ENCODE data around the gene SYNRG. TPM values are rescaled to one million over a fixed set of nuclear protein-coding genes. Genes with fewer than 3 reads are reported as not detected.

Gene SYNRG
- total and polyA plus RNA-seq, 2 of the 13 experiments (the other 11 are each of a cell fraction or from before 2014, with no cell fraction given) = 7.3 to 8.7 TPM

- TF ChIP-seq, protein P1, sequence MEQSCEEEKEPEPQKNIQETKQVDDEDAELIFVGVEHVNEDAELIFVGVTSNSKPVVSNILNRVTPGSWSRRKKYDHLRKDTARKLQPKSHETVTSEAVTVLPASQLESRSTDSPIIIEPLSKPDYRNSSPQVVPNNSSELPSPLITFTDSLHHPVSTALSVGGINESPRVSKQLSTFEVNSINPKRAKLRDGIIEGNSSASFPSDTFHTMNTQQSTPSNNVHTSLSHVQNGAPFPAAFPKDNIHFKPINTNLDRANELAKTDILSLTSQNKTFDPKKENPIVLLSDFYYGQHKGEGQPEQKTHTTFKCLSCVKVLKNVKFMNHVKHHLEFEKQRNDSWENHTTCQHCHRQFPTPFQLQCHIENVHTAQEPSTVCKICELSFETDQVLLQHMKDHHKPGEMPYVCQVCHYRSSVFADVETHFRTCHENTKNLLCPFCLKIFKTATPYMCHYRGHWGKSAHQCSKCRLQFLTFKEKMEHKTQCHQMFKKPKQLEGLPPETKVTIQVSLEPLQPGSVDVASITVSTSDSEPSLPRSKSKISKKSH (CRISPR knock-in tag; IDR thresholded peaks at IDR 0.05; ENCODE audit: borderline replicate concordance) = no peak
- TF ChIP-seq, protein P2, sequence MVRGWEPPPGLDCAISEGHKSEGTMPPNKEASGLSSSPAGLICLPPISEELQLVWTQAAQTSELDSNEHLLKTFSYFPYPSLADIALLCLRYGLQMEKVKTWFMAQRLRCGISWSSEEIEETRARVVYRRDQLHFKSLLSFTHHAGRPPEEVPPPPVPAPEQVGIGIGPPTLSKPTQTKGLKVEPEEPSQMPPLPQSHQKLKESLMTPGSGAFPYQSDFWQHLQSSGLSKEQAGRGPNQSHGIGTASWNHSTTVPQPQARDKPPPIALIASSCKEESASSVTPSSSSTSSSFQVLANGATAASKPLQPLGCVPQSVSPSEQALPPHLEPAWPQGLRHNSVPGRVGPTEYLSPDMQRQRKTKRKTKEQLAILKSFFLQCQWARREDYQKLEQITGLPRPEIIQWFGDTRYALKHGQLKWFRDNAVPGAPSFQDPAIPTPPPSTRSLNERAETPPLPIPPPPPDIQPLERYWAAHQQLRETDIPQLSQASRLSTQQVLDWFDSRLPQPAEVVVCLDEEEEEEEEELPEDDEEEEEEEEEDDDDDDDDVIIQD (CRISPR knock-in tag; IDR thresholded peaks at IDR 0.05; ENCODE audit: low read depth) = peak; percentile 69; the same call in 1 of the 2 replicates
- TF ChIP-seq CREM (IDR thresholded peaks at IDR 0.05) (no peak), CREM (CRISPR knock-in tag; IDR thresholded peaks at IDR 0.05) (no peak), DPF2 (CRISPR knock-in tag; IDR thresholded peaks at IDR 0.05; ENCODE audit: borderline replicate concordance, low read depth) (no peak), IKZF1 (IDR thresholded peaks at IDR 0.05) (no peak), CHD2 (IDR thresholded peaks at IDR 0.05; ENCODE audit: low read depth, low read length) (no peak), AGO1 (IDR thresholded peaks at IDR 0.05; ENCODE audit: low read depth, low read length, poor library complexity, severe bottlenecking) (peak; percentile 96), SRSF9 (IDR thresholded peaks at IDR 0.05; ENCODE audit: borderline replicate concordance, insufficient read depth, low read depth, low read length, poor library complexity, severe bottlenecking) (no peak), ZZZ3 (CRISPR knock-in tag; IDR thresholded peaks at IDR 0.05; ENCODE audit: borderline replicate concordance) (no peak), ZNF382 (CRISPR knock-in tag; IDR thresholded peaks at IDR 0.05; ENCODE audit: borderline replicate concordance) (no peak), HNRNPL (IDR thresholded peaks at IDR 0.05; ENCODE audit: low read depth, low read length) (no peak), KLF15 (CRISPR knock-in tag; IDR thresholded peaks at IDR 0.05; ENCODE audit: borderline replicate concordance) (no peak), TAF15 (IDR thresholded peaks at IDR 0.05; ENCODE audit: low read depth, low read length, poor library complexity, severe bottlenecking) (peak; percentile 94), ZBTB7A (CRISPR knock-in tag; IDR thresholded peaks at IDR 0.05) (0 out of 2 replicates have a peak, but pooled peaks have one; percentile 16), HNF4A (CRISPR knock-in tag; IDR thresholded peaks at IDR 0.05) (peak; percentile 31), MLX (CRISPR knock-in tag; IDR thresholded peaks at IDR 0.05) (peak; percentile 69; the same call in 1 of the 2 replicates), ZNF773 (CRISPR knock-in tag; IDR thresholded peaks at IDR 0.05; ENCODE audit: borderline replicate concordance) (no peak), ZNF496 (CRISPR knock-in tag; IDR thresholded peaks at IDR 0.05; ENCODE audit: insufficient replicate concordance) (no peak)
- TF ChIP-seq, protein P3, sequence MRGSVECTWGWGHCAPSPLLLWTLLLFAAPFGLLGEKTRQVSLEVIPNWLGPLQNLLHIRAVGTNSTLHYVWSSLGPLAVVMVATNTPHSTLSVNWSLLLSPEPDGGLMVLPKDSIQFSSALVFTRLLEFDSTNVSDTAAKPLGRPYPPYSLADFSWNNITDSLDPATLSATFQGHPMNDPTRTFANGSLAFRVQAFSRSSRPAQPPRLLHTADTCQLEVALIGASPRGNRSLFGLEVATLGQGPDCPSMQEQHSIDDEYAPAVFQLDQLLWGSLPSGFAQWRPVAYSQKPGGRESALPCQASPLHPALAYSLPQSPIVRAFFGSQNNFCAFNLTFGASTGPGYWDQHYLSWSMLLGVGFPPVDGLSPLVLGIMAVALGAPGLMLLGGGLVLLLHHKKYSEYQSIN (CRISPR knock-in tag; IDR thresholded peaks at IDR 0.05; ENCODE audit: borderline replicate concordance) = no peak
- TF ChIP-seq, protein P4, sequence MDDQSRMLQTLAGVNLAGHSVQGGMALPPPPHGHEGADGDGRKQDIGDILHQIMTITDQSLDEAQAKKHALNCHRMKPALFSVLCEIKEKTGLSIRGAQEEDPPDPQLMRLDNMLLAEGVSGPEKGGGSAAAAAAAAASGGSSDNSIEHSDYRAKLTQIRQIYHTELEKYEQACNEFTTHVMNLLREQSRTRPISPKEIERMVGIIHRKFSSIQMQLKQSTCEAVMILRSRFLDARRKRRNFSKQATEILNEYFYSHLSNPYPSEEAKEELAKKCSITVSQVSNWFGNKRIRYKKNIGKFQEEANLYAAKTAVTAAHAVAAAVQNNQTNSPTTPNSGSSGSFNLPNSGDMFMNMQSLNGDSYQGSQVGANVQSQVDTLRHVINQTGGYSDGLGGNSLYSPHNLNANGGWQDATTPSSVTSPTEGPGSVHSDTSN (CRISPR knock-in tag; IDR thresholded peaks at IDR 0.05; ENCODE audit: borderline replicate concordance) = no peak
- TF ChIP-seq, protein P5, sequence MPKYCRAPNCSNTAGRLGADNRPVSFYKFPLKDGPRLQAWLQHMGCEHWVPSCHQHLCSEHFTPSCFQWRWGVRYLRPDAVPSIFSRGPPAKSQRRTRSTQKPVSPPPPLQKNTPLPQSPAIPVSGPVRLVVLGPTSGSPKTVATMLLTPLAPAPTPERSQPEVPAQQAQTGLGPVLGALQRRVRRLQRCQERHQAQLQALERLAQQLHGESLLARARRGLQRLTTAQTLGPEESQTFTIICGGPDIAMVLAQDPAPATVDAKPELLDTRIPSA (CRISPR knock-in tag; IDR thresholded peaks at IDR 0.05; ENCODE audit: borderline replicate concordance) = no peak; the same call in 1 of the 2 replicates
Observed at GRCh38 chr17:37609170-37610040, at the start of gene SYNRG (continued).

Data from HepG2 (cell line).